HepG2 (cell line): ENCODE results near the gene NKRF. TPM values are rescaled to one million over a fixed set of nuclear protein-coding genes. Genes with fewer than 3 reads are reported as not detected.

Experiments used
- E2F2 ChIP-seq: sonication (generic); formaldehyde crosslinking; IDR thresholded peaks from 2 replicates; pipeline ENCODE4 v1.4.0; 2020; ENCODE audit warnings: missing genetic modification reagents, borderline replicate concordance
- KDM2A ChIP-seq: sonication (generic); formaldehyde crosslinking; IDR thresholded peaks from 2 replicates; pipeline ENCODE4 v1.4.0; 2020; ENCODE audit warnings: low read depth, missing genetic modification reagents, borderline replicate concordance
- NR2F6 ChIP-seq, 2 experiments: IDR thresholded peaks; 2 replicates each; pipeline ENCODE4 v1.6.1; 2016; ENCODE audit warnings: antibody characterized with exemption in 1 of 2, mild to moderate bottlenecking in 1 of 2
- RNF2 ChIP-seq: fragments of 450-650 bp; conservative IDR thresholded peaks from 2 replicates; pipeline ENCODE4 v1.6.1; 2016; ENCODE audit warnings: low read depth
- RXRB ChIP-seq: IDR thresholded peaks from 2 replicates; pipeline ENCODE4 v1.6.1; 2016; ENCODE audit warnings: borderline replicate concordance, missing genetic modification reagents, missing compliant biosample characterization
- SAFB2 ChIP-seq: sonication (generic); formaldehyde crosslinking; IDR thresholded peaks from 2 replicates; pipeline ENCODE4 v1.5.1; 2020; ENCODE audit warnings: missing genetic modification reagents, low read depth, mild to moderate bottlenecking, borderline replicate concordance
- SATB2 ChIP-seq: sonication (generic); formaldehyde crosslinking; IDR thresholded peaks from 2 replicates; pipeline ENCODE4 v1.5.0; 2020; ENCODE audit warnings: missing genetic modification reagents
- SMYD3 ChIP-seq: sonication (generic); formaldehyde crosslinking; IDR thresholded peaks from 2 replicates; pipeline ENCODE4 v1.8.1; 2023; ENCODE audit warnings: mild to moderate bottlenecking, missing genetic modification reagents
- SP1 ChIP-seq, 2 experiments: fragments of 450-650 bp in 1 of 2; sonication (generic) in 1 of 2; formaldehyde crosslinking in 1 of 2; IDR thresholded peaks; 2 replicates each; pipeline versions ENCODE4 v1.4.0 to v1.6.1; 2016 to 2020; ENCODE audit warnings: missing genetic modification reagents in 1 of 2
- SRSF1 ChIP-seq: fragments of 200-400 bp; formaldehyde crosslinking; optimal IDR thresholded peaks from 2 replicates; pipeline ENCODE3; 2017; ENCODE audit warnings: mild to moderate bottlenecking, low read depth, low read length, moderate library complexity
- U2AF1 ChIP-seq: fragments of 200-400 bp; formaldehyde crosslinking; optimal IDR thresholded peaks from 2 replicates; pipeline ENCODE3; 2017; ENCODE audit warnings: mild to moderate bottlenecking, low read depth, low read length
- XBP1 ChIP-seq: sonication (generic); formaldehyde crosslinking; IDR thresholded peaks from 2 replicates; pipeline ENCODE4 v1.5.0; 2020; ENCODE audit warnings: missing genetic modification reagents
- ZBTB42 ChIP-seq: sonication (generic); formaldehyde crosslinking; IDR thresholded peaks from 2 replicates; pipeline ENCODE4 v1.5.0; 2020; ENCODE audit warnings: mild to moderate bottlenecking, missing genetic modification reagents
- ZC3H13 ChIP-seq: sonication (generic); formaldehyde crosslinking; IDR thresholded peaks from 2 replicates; pipeline ENCODE4 v1.8.1; 2023; ENCODE audit warnings: mild to moderate bottlenecking, missing genetic modification reagents, moderate library complexity
- polyA plus RNA-seq, 8 experiments: library from polyadenylated mRNA; depleted of rRNA in 3 of 8; stranded (reverse) in 7 of 8; unstranded in 1 of 8; fragments of >200 nt; fragmentation: Illumina TruSeq in 4 of 8; extraction: Trizol in 4 of 8; gene quantifications; 2 replicates each; pipeline versions ENCODE4 v1.2.1 to v1.2.3, GENCODE V29; 2011 to 2016; ENCODE audit warnings: low read depth in 4 of 8, missing spikeins in 1 of 8, mixed read lengths in 1 of 8; ENCODE audit not compliant: insufficient read depth in 1 of 8
- total RNA-seq, 5 experiments: library from RNA; depleted of rRNA; stranded (reverse); fragments of >200 nt; fragmentation: Illumina TruSeq; extraction: Trizol; gene quantifications; 2 replicates each; pipeline ENCODE4 v1.2.3, GENCODE V29; 2016; ENCODE audit warnings: low read depth in 1 of 5
- TF ChIP-seq, protein P1 (sequence below): sonication (generic); formaldehyde crosslinking; IDR thresholded peaks from 2 replicates; pipeline ENCODE4 v1.4.0; 2020; ENCODE audit warnings: low read depth, missing genetic modification reagents
- TF ChIP-seq, protein P2 (sequence below), 2 experiments: fragments of 450-650 bp in 1 of 2; sonication (generic) in 1 of 2; formaldehyde crosslinking; IDR thresholded peaks; 2 replicates each; pipeline versions ENCODE4 v1.5.0 to v1.8.0; 2020 to 2022; ENCODE audit warnings: mild to moderate bottlenecking in 1 of 2, missing genetic modification reagents in 1 of 2
- TF ChIP-seq, protein P3 (sequence below): sonication (generic); formaldehyde crosslinking; conservative IDR thresholded peaks from 2 replicates; pipeline ENCODE4 v1.4.0; 2020; ENCODE audit warnings: missing genetic modification reagents
- TF ChIP-seq, protein P4 (sequence below): sonication (generic); formaldehyde crosslinking; conservative IDR thresholded peaks from 2 replicates; pipeline ENCODE4 v1.5.0; 2020; ENCODE audit warnings: missing genetic modification reagents
- TF ChIP-seq, protein P5 (sequence below): IDR thresholded peaks from 2 replicates; pipeline ENCODE4 v1.6.1; 2016; ENCODE audit warnings: missing compliant biosample characterization, missing genetic modification reagents, borderline replicate concordance

The NKRF gene
- total and polyA plus RNA-seq, 2 of the 13 experiments (the other 11 are each of a cell fraction or from before 2014, with no cell fraction given): 3.3 to 6.0 TPM

GRCh38 chrX:119574394-119575266 is 31.6 kb downstream of the NKRF start, which contains the start of gene UBE2A (continued):
- TF ChIP-seq KDM2A (CRISPR knock-in tag): peak; percentile 33; the same call in 1 of the 2 replicates
- no peak for TF ChIP-seq NR2F6 (IDR thresholded peaks at IDR 0.05)
- no peak for TF ChIP-seq NR2F6 (CRISPR knock-in tag; IDR thresholded peaks at IDR 0.05)
- TF ChIP-seq, protein P1, sequence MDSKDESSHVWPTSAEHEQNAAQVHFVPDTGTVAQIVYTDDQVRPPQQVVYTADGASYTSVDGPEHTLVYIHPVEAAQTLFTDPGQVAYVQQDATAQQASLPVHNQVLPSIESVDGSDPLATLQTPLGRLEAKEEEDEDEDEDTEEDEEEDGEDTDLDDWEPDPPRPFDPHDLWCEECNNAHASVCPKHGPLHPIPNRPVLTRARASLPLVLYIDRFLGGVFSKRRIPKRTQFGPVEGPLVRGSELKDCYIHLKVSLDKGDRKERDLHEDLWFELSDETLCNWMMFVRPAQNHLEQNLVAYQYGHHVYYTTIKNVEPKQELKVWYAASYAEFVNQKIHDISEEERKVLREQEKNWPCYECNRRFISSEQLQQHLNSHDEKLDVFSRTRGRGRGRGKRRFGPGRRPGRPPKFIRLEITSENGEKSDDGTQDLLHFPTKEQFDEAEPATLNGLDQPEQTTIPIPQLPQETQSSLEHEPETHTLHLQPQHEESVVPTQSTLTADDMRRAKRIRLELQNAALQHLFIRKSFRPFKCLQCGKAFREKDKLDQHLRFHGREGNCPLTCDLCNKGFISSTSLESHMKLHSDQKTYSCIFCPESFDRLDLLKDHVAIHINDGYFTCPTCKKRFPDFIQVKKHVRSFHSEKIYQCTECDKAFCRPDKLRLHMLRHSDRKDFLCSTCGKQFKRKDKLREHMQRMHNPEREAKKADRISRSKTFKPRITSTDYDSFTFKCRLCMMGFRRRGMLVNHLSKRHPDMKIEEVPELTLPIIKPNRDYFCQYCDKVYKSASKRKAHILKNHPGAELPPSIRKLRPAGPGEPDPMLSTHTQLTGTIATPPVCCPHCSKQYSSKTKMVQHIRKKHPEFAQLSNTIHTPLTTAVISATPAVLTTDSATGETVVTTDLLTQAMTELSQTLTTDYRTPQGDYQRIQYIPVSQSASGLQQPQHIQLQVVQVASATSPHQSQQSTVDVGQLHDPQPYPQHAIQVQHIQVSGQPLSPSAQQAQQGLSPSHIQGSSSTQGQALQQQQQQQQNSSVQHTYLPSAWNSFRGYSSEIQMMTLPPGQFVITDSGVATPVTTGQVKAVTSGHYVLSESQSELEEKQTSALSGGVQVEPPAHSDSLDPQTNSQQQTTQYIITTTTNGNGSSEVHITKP (CRISPR knock-in tag): peak; percentile 99
- TF ChIP-seq XBP1 (CRISPR knock-in tag): no peak
- TF ChIP-seq, protein P2, sequence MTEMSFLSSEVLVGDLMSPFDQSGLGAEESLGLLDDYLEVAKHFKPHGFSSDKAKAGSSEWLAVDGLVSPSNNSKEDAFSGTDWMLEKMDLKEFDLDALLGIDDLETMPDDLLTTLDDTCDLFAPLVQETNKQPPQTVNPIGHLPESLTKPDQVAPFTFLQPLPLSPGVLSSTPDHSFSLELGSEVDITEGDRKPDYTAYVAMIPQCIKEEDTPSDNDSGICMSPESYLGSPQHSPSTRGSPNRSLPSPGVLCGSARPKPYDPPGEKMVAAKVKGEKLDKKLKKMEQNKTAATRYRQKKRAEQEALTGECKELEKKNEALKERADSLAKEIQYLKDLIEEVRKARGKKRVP (CRISPR knock-in tag; IDR thresholded peaks at IDR 0.05): no peak
- TF ChIP-seq SRSF1: no peak
- TF ChIP-seq, protein P3, sequence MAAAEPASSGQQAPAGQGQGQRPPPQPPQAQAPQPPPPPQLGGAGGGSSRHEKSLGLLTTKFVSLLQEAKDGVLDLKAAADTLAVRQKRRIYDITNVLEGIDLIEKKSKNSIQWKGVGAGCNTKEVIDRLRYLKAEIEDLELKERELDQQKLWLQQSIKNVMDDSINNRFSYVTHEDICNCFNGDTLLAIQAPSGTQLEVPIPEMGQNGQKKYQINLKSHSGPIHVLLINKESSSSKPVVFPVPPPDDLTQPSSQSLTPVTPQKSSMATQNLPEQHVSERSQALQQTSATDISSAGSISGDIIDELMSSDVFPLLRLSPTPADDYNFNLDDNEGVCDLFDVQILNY (CRISPR knock-in tag): no peak
- no peak for TF ChIP-seq SATB2 (CRISPR knock-in tag)
- TF ChIP-seq E2F2: no peak
- TF ChIP-seq, protein P4, sequence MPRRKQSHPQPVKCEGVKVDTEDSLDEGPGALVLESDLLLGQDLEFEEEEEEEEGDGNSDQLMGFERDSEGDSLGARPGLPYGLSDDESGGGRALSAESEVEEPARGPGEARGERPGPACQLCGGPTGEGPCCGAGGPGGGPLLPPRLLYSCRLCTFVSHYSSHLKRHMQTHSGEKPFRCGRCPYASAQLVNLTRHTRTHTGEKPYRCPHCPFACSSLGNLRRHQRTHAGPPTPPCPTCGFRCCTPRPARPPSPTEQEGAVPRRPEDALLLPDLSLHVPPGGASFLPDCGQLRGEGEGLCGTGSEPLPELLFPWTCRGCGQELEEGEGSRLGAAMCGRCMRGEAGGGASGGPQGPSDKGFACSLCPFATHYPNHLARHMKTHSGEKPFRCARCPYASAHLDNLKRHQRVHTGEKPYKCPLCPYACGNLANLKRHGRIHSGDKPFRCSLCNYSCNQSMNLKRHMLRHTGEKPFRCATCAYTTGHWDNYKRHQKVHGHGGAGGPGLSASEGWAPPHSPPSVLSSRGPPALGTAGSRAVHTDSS (CRISPR knock-in tag): no peak
- TF ChIP-seq ZBTB42 (CRISPR knock-in tag): no peak
- no peak for TF ChIP-seq SMYD3 (CRISPR knock-in tag)
- TF ChIP-seq RNF2: no peak
- no peak for TF ChIP-seq SAFB2 (CRISPR knock-in tag)
- peak; percentile 65; the same call in 1 of the 2 replicates for TF ChIP-seq ZC3H13 (CRISPR knock-in tag)
- TF ChIP-seq U2AF1: no peak
- peak; percentile 22; the same call in 1 of the 2 replicates for TF ChIP-seq RXRB (CRISPR knock-in tag)
- TF ChIP-seq, protein P5, sequence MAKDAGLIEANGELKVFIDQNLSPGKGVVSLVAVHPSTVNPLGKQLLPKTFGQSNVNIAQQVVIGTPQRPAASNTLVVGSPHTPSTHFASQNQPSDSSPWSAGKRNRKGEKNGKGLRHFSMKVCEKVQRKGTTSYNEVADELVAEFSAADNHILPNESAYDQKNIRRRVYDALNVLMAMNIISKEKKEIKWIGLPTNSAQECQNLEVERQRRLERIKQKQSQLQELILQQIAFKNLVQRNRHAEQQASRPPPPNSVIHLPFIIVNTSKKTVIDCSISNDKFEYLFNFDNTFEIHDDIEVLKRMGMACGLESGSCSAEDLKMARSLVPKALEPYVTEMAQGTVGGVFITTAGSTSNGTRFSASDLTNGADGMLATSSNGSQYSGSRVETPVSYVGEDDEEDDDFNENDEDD (CRISPR knock-in tag): no peak
- no peak for TF ChIP-seq SP1 (IDR thresholded peaks at IDR 0.05)
- TF ChIP-seq SP1 (CRISPR knock-in tag; IDR thresholded peaks at IDR 0.05): no peak
